Measurements from ENCODE around the gene RNF150.

- TF ChIP-seq CTCF (IDR thresholded peaks at IDR 0.05) (no peak), POLR2A (IDR thresholded peaks at IDR 0.05) (no peak)
Observed at GRCh38 chr4:141037446-141037845, 95.8 kb downstream of the RNF150 start.

Data from uterus (tissue), 2 donors.